K562 (cell line): ENCODE results near the gene RHBG. TPM values are rescaled to one million over a fixed set of nuclear protein-coding genes. Genes with fewer than 3 reads are reported as not detected.

Source experiments
- ATAC-seq: fragments of 200-7000 bp; cut with Tn5 transposase; 3 replicates; pipeline ENCODE4 v1.9.1; 2020; ENCODE audit warnings: moderate library complexity
- BruUV-seq: library from RNA; stranded (reverse); fragments of 400-500 nt; replicated peaks from 2 replicates; lab custom pipeline; 2021; lab: Mats Ljungman, UMichigan
- CTCF ChIA-PET: fragments of 300-600 bp; formaldehyde crosslinking; extraction: SDS; loops from one replicate; lab custom pipeline; 2021; ENCODE audit warnings: low intra/inter-chr PET ratio; lab: Yijun Ruan, JAX
- POLR2A ChIA-PET: fragments of 300-600, 350-650 bp; sonication (Branson Sonifier 250); formaldehyde crosslinking; extraction: SDS; loops from one replicate; lab custom pipeline; 2021; ENCODE audit warnings: antibody characterized with exemption, inconsistent platforms; lab: Yijun Ruan, JAX
- DNase-seq, 4 experiments: peaks; one replicate each; pipeline versions ENCODE4 v3.0.0 to v3.0.0-alpha.2; 2011 to 2018; ENCODE audit warnings: low spot score in 3 of 4, mixed read lengths in 3 of 4; ENCODE audit errors: extremely low read depth in 1 of 4
- FAIRE-seq: peaks from 2 replicates; lab custom pipeline; 2011; peaks lifted over from hg19 to GRCh38; lab: Jason Lieb, UNC
- H2AFZ ChIP-seq: 2 replicates; pipeline ENCODE4 v1.6.0; 2011; ENCODE audit warnings: low read depth, low read length, control low read depth, inconsistent platforms
- H3K27ac ChIP-seq: fragments of 200-600 bp; 3 replicates; pipeline ENCODE4 v1.8.0; 2011; ENCODE audit warnings: low read depth, mild to moderate bottlenecking, control low read depth, inconsistent platforms, low read length, moderate library complexity, mixed read lengths; ENCODE audit errors: extremely low read depth
- H3K27me3 ChIP-seq, 2 experiments: fragments of 300-600 bp in 1 of 2; 2 replicates in 1 of 2; 3 replicates in 1 of 2; pipeline versions ENCODE4 v1.6.0 to v1.8.0; 2011; ENCODE audit warnings: inconsistent platforms in 2 of 2, low read length in 2 of 2, mild to moderate bottlenecking in 1 of 2, mixed read lengths in 1 of 2, moderate library complexity in 1 of 2; ENCODE audit not compliant: control insufficient read depth in 2 of 2, insufficient read depth in 2 of 2
- H3K36me3 ChIP-seq: fragments of 300-600 bp; 3 replicates; pipeline ENCODE4 v1.8.0; 2011; ENCODE audit warnings: mild to moderate bottlenecking, low read length, inconsistent platforms; ENCODE audit not compliant: control insufficient read depth, insufficient read depth
- H3K4me1 ChIP-seq, 2 experiments: fragments of 200-600 bp in 1 of 2; replicated peaks in 1 of 2; 2 replicates in 1 of 2; 3 replicates in 1 of 2; pipeline versions ENCODE4 v1.5.1 to v1.8.0; 2011; ENCODE audit warnings: inconsistent platforms in 2 of 2, low read length in 2 of 2, mild to moderate bottlenecking in 1 of 2, mixed read lengths in 1 of 2, moderate library complexity in 1 of 2; ENCODE audit not compliant: control insufficient read depth in 2 of 2, insufficient read depth in 2 of 2
- H3K4me2 ChIP-seq: 2 replicates; pipeline ENCODE4 v1.6.1; 2011; ENCODE audit warnings: low read length, control low read depth, inconsistent platforms, mixed read lengths; ENCODE audit not compliant: insufficient read depth
- H3K4me3 ChIP-seq: fragments of 200-600 bp; sonication (generic), shearing (Covaris generic); 2 replicates; pipeline ENCODE4 v1.5.1; 2016; ENCODE audit warnings: control low read depth, inconsistent platforms
- H3K79me2 ChIP-seq: fragments of 200-600 bp; 3 replicates; pipeline ENCODE4 v1.8.0; 2011; ENCODE audit warnings: low read length, inconsistent platforms; ENCODE audit not compliant: control insufficient read depth, insufficient read depth
- H3K9ac ChIP-seq, 2 experiments: 2 replicates each; pipeline versions ENCODE4 v1.6.0 to v1.6.1; 2011; ENCODE audit warnings: low read depth in 2 of 2, low read length in 2 of 2, control low read depth in 1 of 2, inconsistent platforms in 1 of 2, mild to moderate bottlenecking in 1 of 2, mixed read lengths in 1 of 2; ENCODE audit not compliant: insufficient read depth in 1 of 2
- H3K9me1 ChIP-seq: one replicate; pipeline ENCODE4 v1.6.0; 2011; ENCODE audit warnings: inconsistent platforms, mild to moderate bottlenecking, low read length, moderate library complexity; ENCODE audit not compliant: control insufficient read depth, insufficient read depth
- H3K9me3 ChIP-seq: replicated peaks from 2 replicates; pipeline ENCODE4 v1.5.1; 2011; ENCODE audit warnings: low read depth, low read length, inconsistent platforms; ENCODE audit not compliant: control insufficient read depth, insufficient read depth
- H4K20me1 ChIP-seq: replicated peaks from 2 replicates; pipeline ENCODE4 v1.6.1; 2011; ENCODE audit warnings: low read length, inconsistent platforms, mixed read lengths; ENCODE audit not compliant: control insufficient read depth, insufficient read depth
- CREBBP ChIP-seq: IDR thresholded peaks from one replicate; pipeline ENCODE4 v1.6.1; 2012; ENCODE audit warnings: low read depth, mild to moderate bottlenecking, control low read depth, inconsistent platforms, low read length
- ELF2 ChIP-seq: fragments of 250-450 bp; sonication (Bioruptor Pico); IDR thresholded peaks from 2 replicates; pipeline ENCODE4 v1.5.0; 2021; ENCODE audit warnings: mild to moderate bottlenecking
- ERF ChIP-seq: fragments of 450-650 bp; formaldehyde crosslinking; IDR thresholded peaks from 2 replicates; pipeline ENCODE4 v1.4.0; 2020; ENCODE audit warnings: mild to moderate bottlenecking, mixed read lengths
- ETS2 ChIP-seq: IDR thresholded peaks from 2 replicates; pipeline ENCODE4 v1.6.1; 2016; ENCODE audit warnings: borderline replicate concordance, missing genetic modification characterization, mild to moderate bottlenecking, moderate library complexity, missing compliant biosample characterization; ENCODE audit not compliant: poor library complexity, severe bottlenecking
- FOXJ2 ChIP-seq: fragments of 200-800 bp; sonication (Bioruptor generic); IDR thresholded peaks from 2 replicates; pipeline ENCODE4 v1.6.1; 2016; ENCODE audit warnings: missing genetic modification characterization, missing compliant biosample characterization
- L3MBTL2 ChIP-seq: fragments of 450-650 bp; IDR thresholded peaks from 2 replicates; pipeline ENCODE4 v1.6.1; 2016; ENCODE audit warnings: mild to moderate bottlenecking, moderate library complexity
- MTA1 ChIP-seq: fragments of 450-650 bp; IDR thresholded peaks from 2 replicates; pipeline ENCODE4 v1.6.1; 2017; ENCODE audit warnings: borderline replicate concordance
- NR4A1 ChIP-seq, 2 experiments: fragments of 250-450 bp in 1 of 2; fragments of 450-650 bp in 1 of 2; sonication (Bioruptor Pico) in 1 of 2; IDR thresholded peaks; 2 replicates each; pipeline versions ENCODE4 v1.4.0 to v1.6.1; 2016 to 2020; ENCODE audit warnings: mild to moderate bottlenecking in 2 of 2, missing compliant biosample characterization in 1 of 2, missing genetic modification characterization in 1 of 2, moderate library complexity in 1 of 2
- RB1 ChIP-seq: fragments of 450-650 bp; IDR thresholded peaks from 2 replicates; pipeline ENCODE4 v1.6.1; 2017; ENCODE audit warnings: low read depth, mild to moderate bottlenecking
- YY1 ChIP-seq, 3 experiments: IDR thresholded peaks; 2 replicates each; pipeline ENCODE4 v1.6.1; 2011; ENCODE audit warnings: low read length in 2 of 3, mild to moderate bottlenecking in 2 of 3, moderate library complexity in 2 of 3, borderline replicate concordance in 1 of 3, control low read depth in 1 of 3, low read depth in 1 of 3; ENCODE audit not compliant: insufficient read depth in 3 of 3, insufficient replicate concordance in 2 of 3, control insufficient read depth in 1 of 3, insufficient read length in 1 of 3; ENCODE audit errors: extremely low read depth in 1 of 3
- ZBTB1 ChIP-seq: sonication (generic); formaldehyde crosslinking; IDR thresholded peaks from 2 replicates; pipeline ENCODE4 v1.8.1; 2023; ENCODE audit warnings: missing genetic modification reagents, low read depth, mild to moderate bottlenecking, borderline replicate concordance
- WGBS: fragments of 100-300 bp; shearing (Covaris generic); methylation state at CpG from one replicate; pipeline ENCODE4 v1.1.6; 2016; ENCODE audit warnings: low coverage, mixed read lengths; ENCODE audit not compliant: insufficient coverage; ENCODE audit errors: missing lambda C conversion rate; 5-methylcytosine and 5-hydroxymethylcytosine counted together
- in situ Hi-C: fragments of 300-500 bp; cut with MboI; formaldehyde crosslinking; loops from 4 replicates; pipeline ENCODE4 v1.15.0; 2018; ENCODE audit warnings: inconsistent platforms, mixed read lengths
- intact Hi-C: fragments of 100-400 bp; cut with micrococcal nuclease; formaldehyde crosslinking; loops from 2 replicates; pipeline ENCODE4 v1.14.2; 2022
- polyA plus RNA-seq, 8 experiments: library from polyadenylated mRNA; depleted of rRNA in 4 of 8; stranded (reverse) in 5 of 8; unstranded in 3 of 8; fragments of >200 nt; fragmentation: Nextera tagmentation in 2 of 8; fragmentation: Illumina TruSeq in 1 of 8; extraction: Ambion mirVana in 2 of 8; extraction: Trizol in 1 of 8; gene quantifications; 2 replicates each; pipeline versions ENCODE4 v1.2.1 to v1.2.3, GENCODE V29; 2011 to 2014; ENCODE audit warnings: inconsistent platforms in 1 of 8, missing spikeins in 1 of 8
- total RNA-seq, 7 experiments: library from RNA; depleted of rRNA in 6 of 7; stranded (reverse); fragments of >200 nt in 6 of 7; fragmentation: Illumina TruSeq in 2 of 7; extraction: Trizol in 2 of 7; gene quantifications; 2 replicates each; pipeline versions ENCODE4 v1.2.1 to v1.2.3, GENCODE V29; 2011 to 2021; ENCODE audit warnings: low replicate concordance in 1 of 7
- TF ChIP-seq, protein P1 (sequence below): IDR thresholded peaks from 2 replicates; pipeline ENCODE4 v1.6.1; 2014; ENCODE audit warnings: antibody characterized with exemption
- TF ChIP-seq, protein P2 (sequence below): IDR thresholded peaks from 2 replicates; pipeline ENCODE4 v1.6.1; 2011; ENCODE audit not compliant: insufficient read length; ENCODE audit errors: extremely low read depth

The RHBG gene
- total and polyA plus RNA-seq, 9 of the 15 experiments (the other 6 are each of a cell fraction or from before 2014, with no cell fraction given) = not detected

DNA sequence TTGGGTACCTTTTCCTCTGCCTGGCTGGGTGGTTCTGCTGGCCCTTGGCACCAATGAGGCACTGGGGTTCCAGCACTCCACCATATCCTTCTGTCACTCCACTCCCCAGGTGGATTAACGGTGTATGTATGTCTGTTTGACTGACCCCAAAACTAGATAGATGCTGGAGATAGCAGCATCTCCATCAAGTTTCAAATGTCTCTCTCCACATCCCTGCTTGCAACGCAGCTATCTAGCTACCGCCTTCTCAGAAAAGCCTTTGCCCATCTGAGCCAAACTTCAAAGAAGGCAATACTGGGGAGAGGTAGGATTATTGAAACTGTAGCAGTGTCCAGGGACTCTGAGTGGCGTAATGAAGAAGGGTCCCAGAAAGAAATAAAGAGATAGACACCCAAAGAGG is 64.0 kb downstream of the RHBG start:
- WGBS = 16% methylated on average over 4 of the region's 4 CpGs
- no peak for FAIRE-seq
- H3K27me3 ChIP-seq = peaks cover 53 to 59% of the 10 kb centered on the region in 2 experiments
- in situ Hi-C loops = no loop called here
- H3K36me3 ChIP-seq = no peaks in the 10 kb centered on the region
- H3K4me3 ChIP-seq = no peak overlapping the region
- TF ChIP-seq NR4A1 (CRISPR knock-in tag; IDR thresholded peaks at IDR 0.05) (no peak), NR4A1 (tag; IDR thresholded peaks at IDR 0.05) (no peak)
- TF ChIP-seq, all 486 proteins: peak for 0
- DNase-seq (no peak), ATAC-seq (no peak)
- ChIA-PET POLR2A (interaction anchor here (0.6 to 1.8 kb wide), 4 partner anchors 9 to 72 kb away, joined by 3 to 7 read pairs (median 3); no protein-coding TSS in a partner anchor), CTCF (interaction anchor here (0.6 kb wide), 1 partner anchor 206 kb away, joined by 3 read pairs; no protein-coding TSS in a partner anchor)
- Histone ChIP-seq H3K79me2 (no peaks in the 10 kb centered on the region), H3K9me1 (no peaks in the 10 kb centered on the region), H4K20me1 (no peaks in the 10 kb centered on the region), H3K27ac (no peak overlapping the region), H3K9me3 (no peaks in the 10 kb centered on the region), H3K4me2 (no peak overlapping the region; the same call in 1 of the 2 replicates), H3K9ac (no peak overlapping the region), H2AFZ (no peak overlapping the region), H3K4me1 (peaks cover 15% of the 10 kb centered on the region in 2 experiments; a peak in 4 of 5 replicates)
- intact Hi-C loops = no loop called here
- no TSS peak for BruUV-seq

DNA sequence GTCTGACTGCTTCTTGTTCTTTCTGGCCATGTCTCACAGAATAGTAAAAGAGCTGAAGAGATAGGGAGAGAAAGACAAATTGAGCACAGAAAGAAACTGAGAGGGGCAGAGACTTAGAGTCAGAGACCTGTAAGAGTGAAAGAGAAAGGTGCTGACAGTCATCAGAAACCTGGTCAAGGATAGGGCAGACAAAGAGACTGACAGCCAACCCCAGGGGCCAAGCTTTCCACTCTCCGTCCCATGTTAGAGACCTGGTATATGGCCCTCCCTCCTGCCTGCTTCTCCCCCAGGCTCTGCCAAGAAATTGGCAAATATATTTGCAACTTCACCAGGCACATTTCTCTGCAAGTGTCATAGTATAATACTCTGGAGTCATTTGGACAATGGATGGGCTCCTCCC is 64.6 kb downstream of the RHBG start:
- 0% methylated on average over 1 of the region's 1 CpG for WGBS
- H3K36me3 ChIP-seq = no peaks in the 10 kb centered on the region
- no peaks in the 10 kb centered on the region for H3K9me1 ChIP-seq
- H3K4me1 ChIP-seq = peaks cover 15% of the 10 kb centered on the region in 2 experiments; a peak in 4 of 5 replicates
- H3K4me2 ChIP-seq = no peak overlapping the region
- no peak overlapping the region for H2AFZ ChIP-seq
- FAIRE-seq = no peak
- no peaks in the 10 kb centered on the region for H4K20me1 ChIP-seq
- H3K27ac ChIP-seq = no peak overlapping the region
- H3K79me2 ChIP-seq = no peaks in the 10 kb centered on the region
- ATAC-seq = no peak
- ChIA-PET CTCF (no interaction called here), POLR2A (interaction anchor here (1.8 kb wide), 1 partner anchor 8 kb away, joined by 7 read pairs; no protein-coding TSS in a partner anchor)
- intact Hi-C loops (no loop called here), in situ Hi-C loops (no loop called here)
- H3K9ac ChIP-seq = no peak overlapping the region
- H3K27me3 ChIP-seq = peaks cover 55% of the 10 kb centered on the region in 2 experiments
- no peak for DNase-seq
- H3K9me3 ChIP-seq = no peaks in the 10 kb centered on the region
- H3K4me3 ChIP-seq = no peak overlapping the region
- BruUV-seq = no TSS peak
- TF ChIP-seq ERF (no peak), ZBTB1 (CRISPR knock-in tag) (no peak), YY1 (IDR thresholded peaks at IDR 0.05; ENCODE audit: borderline replicate concordance in 1 of 3, control insufficient read depth in 1 of 3, extremely low read depth in 1 of 3, insufficient read depth in 3 of 3, insufficient read length in 1 of 3, insufficient replicate concordance in 2 of 3, low read depth in 1 of 3, low read length in 2 of 3) (no peak), MTA1 (no peak), RB1 (no peak), CREBBP (no peak), ELF2 (CRISPR knock-in tag) (no peak), L3MBTL2 (no peak), ETS2 (no peak), FOXJ2 (no peak)
- TF ChIP-seq, protein P1, sequence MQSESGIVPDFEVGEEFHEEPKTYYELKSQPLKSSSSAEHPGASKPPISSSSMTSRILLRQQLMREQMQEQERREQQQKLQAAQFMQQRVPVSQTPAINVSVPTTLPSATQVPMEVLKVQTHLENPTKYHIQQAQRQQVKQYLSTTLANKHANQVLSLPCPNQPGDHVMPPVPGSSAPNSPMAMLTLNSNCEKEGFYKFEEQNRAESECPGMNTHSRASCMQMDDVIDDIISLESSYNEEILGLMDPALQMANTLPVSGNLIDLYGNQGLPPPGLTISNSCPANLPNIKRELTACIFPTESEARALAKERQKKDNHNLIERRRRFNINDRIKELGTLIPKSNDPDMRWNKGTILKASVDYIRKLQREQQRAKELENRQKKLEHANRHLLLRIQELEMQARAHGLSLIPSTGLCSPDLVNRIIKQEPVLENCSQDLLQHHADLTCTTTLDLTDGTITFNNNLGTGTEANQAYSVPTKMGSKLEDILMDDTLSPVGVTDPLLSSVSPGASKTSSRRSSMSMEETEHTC = no peak
- TF ChIP-seq, protein P2, sequence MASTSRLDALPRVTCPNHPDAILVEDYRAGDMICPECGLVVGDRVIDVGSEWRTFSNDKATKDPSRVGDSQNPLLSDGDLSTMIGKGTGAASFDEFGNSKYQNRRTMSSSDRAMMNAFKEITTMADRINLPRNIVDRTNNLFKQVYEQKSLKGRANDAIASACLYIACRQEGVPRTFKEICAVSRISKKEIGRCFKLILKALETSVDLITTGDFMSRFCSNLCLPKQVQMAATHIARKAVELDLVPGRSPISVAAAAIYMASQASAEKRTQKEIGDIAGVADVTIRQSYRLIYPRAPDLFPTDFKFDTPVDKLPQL = no peak
